Spleen (tissue), 11 donors: ENCODE measurements around the gene PRKCZ. TPM values are rescaled to one million over a fixed set of nuclear protein-coding genes. Genes with fewer than 3 reads are reported as not detected.

Source experiments
- DNase-seq: peaks from one replicate; pipeline ENCODE4 v3.0.0-alpha.2; 2020
- H3K27ac ChIP-seq, 8 donors: fragments of 200-600 bp; sonication (generic) in 7 of 8; 1 replicate in 4 of 8; 2 replicates in 4 of 8; pipeline versions ENCODE4 v1.5.0 to v1.8.0; 2016 to 2021; ENCODE audit warnings: inconsistent platforms in 4 of 8, mild to moderate bottlenecking in 4 of 8, moderate library complexity in 1 of 8
- H3K27me3 ChIP-seq, 7 donors: fragments of 200-600 bp; sonication (generic) in 6 of 7; replicated peaks in 1 of 7; 1 replicate in 4 of 7; 2 replicates in 3 of 7; pipeline versions ENCODE4 v1.5.0 to v1.8.0; 2016 to 2021; ENCODE audit warnings: inconsistent platforms in 3 of 7, mild to moderate bottlenecking in 1 of 7
- H3K36me3 ChIP-seq, 6 donors: fragments of 200-600 bp; sonication (generic) in 5 of 6; 1 replicate in 4 of 6; 2 replicates in 2 of 6; pipeline versions ENCODE4 v1.5.0 to v1.8.0; 2016 to 2021; ENCODE audit warnings: inconsistent platforms in 2 of 6
- H3K4me1 ChIP-seq, 6 donors: fragments of 200-600 bp; sonication (generic) in 5 of 6; 1 replicate in 3 of 6; 2 replicates in 3 of 6; pipeline versions ENCODE4 v1.5.0 to v1.8.0; 2016 to 2021; ENCODE audit warnings: inconsistent platforms in 3 of 6
- H3K4me3 ChIP-seq, 8 donors: fragments of 200-600 bp; sonication (generic) in 7 of 8; 1 replicate in 4 of 8; 2 replicates in 4 of 8; pipeline versions ENCODE4 v1.5.0 to v1.8.0; 2016 to 2021; ENCODE audit warnings: inconsistent platforms in 4 of 8, mild to moderate bottlenecking in 4 of 8, moderate library complexity in 2 of 8
- H3K9me3 ChIP-seq, 8 donors: fragments of 200-600 bp; sonication (generic) in 7 of 8; 1 replicate in 4 of 8; 2 replicates in 4 of 8; pipeline versions ENCODE4 v1.5.0 to v1.8.0; 2016 to 2021; ENCODE audit warnings: inconsistent platforms in 4 of 8
- CTCF ChIP-seq, 11 experiments: fragments of 200-600 bp in 7 of 11; fragments of 450-650 bp in 4 of 11; sonication (generic) in 4 of 11; IDR thresholded peaks in 8 of 11; conservative IDR thresholded peaks in 3 of 11; 1 replicate in 7 of 11; 2 replicates in 4 of 11; pipeline versions ENCODE4 v1.4.0 to v1.8.0; 2016 to 2021; ENCODE audit warnings: antibody characterized with exemption in 11 of 11, inconsistent platforms in 4 of 11, mild to moderate bottlenecking in 1 of 11
- POLR2A ChIP-seq, 3 donors: fragments of 450-650 bp; IDR thresholded peaks; one replicate each; pipeline ENCODE4 v1.5.1; 2017; ENCODE audit warnings: antibody characterized with exemption in 3 of 3, mild to moderate bottlenecking in 1 of 3
- POLR2AphosphoS5 ChIP-seq, 3 donors: sonication (generic); formaldehyde crosslinking; IDR thresholded peaks; one replicate each; pipeline ENCODE4 v1.5.1; 2017; ENCODE audit warnings: antibody characterized with exemption in 3 of 3
- WGBS, 5 donors: extraction: QIAGEN DNeasy Blood & Tissue Kit in 3 of 5; methylation state at CpG; one replicate each; pipeline versions ENCODE4 v1.1.5 to v1.1.7; 2013 to 2018; 5-methylcytosine and 5-hydroxymethylcytosine counted together
- intact Hi-C: fragments of 100-400 bp; cut with DNase I; formaldehyde crosslinking; loops from one replicate; pipeline ENCODE4 v1.15.0; 2023; ENCODE audit warnings: low total_unique reads
- polyA plus RNA-seq, 3 donors: library from polyadenylated mRNA; stranded (reverse); fragments of 200-250 nt; gene quantifications; one replicate each; pipeline ENCODE4 v1.2.1, GENCODE V29; 2013
- total RNA-seq, 7 donors: library from RNA; depleted of rRNA in 3 of 7; stranded (reverse); fragments of >200 nt in 3 of 7; fragmentation: NEBNext Ultra II Directional in 4 of 7; extraction: Animal tissue kit (Norgen Biotek cat#: 25700) in 4 of 7; gene quantifications; one replicate each; pipeline versions ENCODE4 v1.1.0 to v1.2.1, GENCODE V29; 2016 to 2021
- donor health status: healthy with polysubstance abuse.
- donor health status: DM: no; HTN: no; CAD: no; lungs with moderate emphysema.
- donor health status: DM: no; HTN: no; CAD: no.
- donor health status: Bipolar disorder and iron deficiency.
- donor health status: healthy.
- donor health status: DM: no; HTN: no; CAD: no.
- donor health status: DM: yes; HTN: yes; CAD: no.

The PRKCZ gene
- total and polyA plus RNA-seq, 10 donors = 17.6 to 61.8 (median 34.0) TPM

DNA sequence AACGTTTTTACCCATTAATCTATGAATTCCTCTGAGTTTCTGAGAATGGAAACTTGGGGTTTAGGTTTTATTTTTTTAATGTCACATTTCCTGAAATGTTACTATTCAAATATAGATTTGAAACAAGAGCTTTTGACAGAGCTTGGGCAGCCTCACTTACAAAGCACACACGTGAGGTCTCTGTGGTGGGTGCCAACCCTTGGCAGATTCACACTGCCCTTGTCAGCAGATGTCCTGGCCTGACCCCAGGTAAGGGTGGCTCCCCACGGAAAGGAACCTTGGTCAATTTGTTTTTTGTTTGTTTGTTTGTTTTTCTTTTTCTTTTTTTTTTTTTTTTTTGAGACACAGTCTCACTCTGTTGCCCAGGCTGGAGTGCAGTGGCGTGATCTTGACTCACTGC lies 90.8 kb downstream of the PRKCZ start:
- peaks cover 0 to 43% (median 12%) of the 10 kb centered on the region in 6 donors for H3K4me1 ChIP-seq
- no peak overlapping the region for H3K27ac ChIP-seq
- 78 to 84% (median 81%) methylated on average over 4 of the region's 4 CpGs for WGBS, 5 donors
- no peaks in the 10 kb centered on the region for H3K27me3 ChIP-seq
- no peak for TF ChIP-seq POLR2AphosphoS5 (IDR thresholded peaks at IDR 0.05)
- no peak for TF ChIP-seq POLR2A (IDR thresholded peaks at IDR 0.05)
- no peak for TF ChIP-seq CTCF (IDR thresholded peaks at IDR 0.05 in 8 of 11, conservative IDR thresholded peaks at IDR 0.05 in 3 of 11)
- H3K9me3 ChIP-seq = no peaks in the 10 kb centered on the region
- no peak overlapping the region for H3K4me3 ChIP-seq
- peaks cover 0 to 52% (median 10%) of the 10 kb centered on the region in 6 donors for H3K36me3 ChIP-seq
- intact Hi-C loops = no loop called here
- no peak for DNase-seq

DNA sequence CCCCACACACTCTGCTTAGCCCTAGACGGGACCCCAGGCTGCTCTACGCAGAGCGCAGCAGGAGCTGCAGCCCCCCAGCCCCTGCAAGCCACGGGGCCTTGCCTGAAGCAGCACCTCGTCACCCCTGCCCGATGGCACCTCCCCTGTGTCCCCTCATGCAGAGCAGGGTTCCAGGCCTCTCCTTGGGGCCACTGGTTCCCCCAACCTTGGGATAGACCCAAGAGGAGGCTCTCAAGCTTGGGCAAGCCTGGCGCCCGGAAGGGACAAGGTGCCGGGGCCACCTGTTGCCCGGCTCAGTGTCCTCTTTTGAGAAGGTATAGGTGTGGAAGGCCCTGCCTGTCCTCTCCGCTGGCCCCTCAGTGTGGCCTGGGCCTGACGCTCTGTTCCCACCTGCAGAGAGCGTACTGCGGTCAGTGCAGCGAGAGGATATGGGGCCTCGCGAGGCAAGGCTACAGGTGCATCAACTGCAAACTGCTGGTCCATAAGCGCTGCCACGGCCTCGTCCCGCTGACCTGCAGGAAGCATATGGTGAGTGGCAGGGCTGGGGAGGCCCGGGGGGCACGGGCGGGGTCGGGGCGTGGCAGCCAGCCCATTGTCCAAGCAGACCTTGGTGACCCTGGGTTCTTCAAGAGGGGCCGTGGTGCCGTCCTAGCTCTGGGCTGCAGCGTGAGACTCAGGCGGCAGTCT lies 93.7 kb downstream of the PRKCZ start:
- WGBS, 5 donors = 81 to 93% (median 89%) methylated on average over 21 to 30 of the region's 30 CpGs
- Histone ChIP-seq H3K4me1 (peaks cover 0 to 64% (median 18%) of the 10 kb centered on the region in 6 donors), H3K27ac (peak overlapping the region in 2 of 8 donors; percentile 82 to 90), H3K4me3 (no peak overlapping the region), H3K9me3 (no peaks in the 10 kb centered on the region), H3K27me3 (no peaks in the 10 kb centered on the region), H3K36me3 (peaks cover 0 to 44% (median 20%) of the 10 kb centered on the region in 6 donors)
- intact Hi-C loops = no loop called here
- TF ChIP-seq POLR2AphosphoS5 (IDR thresholded peaks at IDR 0.05) (no peak), POLR2A (IDR thresholded peaks at IDR 0.05) (no peak), CTCF (IDR thresholded peaks at IDR 0.05 in 8 of 11, conservative IDR thresholded peaks at IDR 0.05 in 3 of 11) (no peak)
- no peak for DNase-seq

DNA sequence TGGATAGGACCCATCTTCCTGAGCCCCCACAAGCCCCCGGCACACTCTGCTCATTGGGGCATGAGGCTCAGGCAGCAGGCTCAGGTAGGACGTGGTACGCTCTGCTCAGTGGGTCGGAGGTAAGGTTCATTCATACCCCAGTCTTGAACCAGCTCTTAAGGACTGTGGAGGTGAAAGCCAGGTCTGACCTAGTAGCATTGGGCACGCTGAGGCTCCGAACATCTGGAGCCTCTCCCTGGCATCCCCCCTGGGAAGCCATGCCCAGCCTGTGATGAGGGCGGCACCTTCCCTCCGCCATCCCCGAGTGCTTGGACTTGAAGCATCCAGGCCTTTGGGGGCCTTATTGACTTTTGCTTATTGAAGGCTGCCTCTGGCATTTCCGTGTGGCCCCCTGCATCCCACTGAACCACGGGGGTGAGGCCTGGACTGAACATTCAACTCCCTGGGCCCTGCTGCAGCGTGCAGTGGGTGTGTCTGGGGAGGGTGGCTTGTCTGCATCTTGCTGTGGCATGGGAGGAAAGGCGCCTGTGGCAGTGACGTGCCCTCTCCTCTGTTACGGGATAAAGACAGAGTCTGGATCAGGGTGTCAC lies 94.4 kb downstream of the PRKCZ start:
- TF ChIP-seq POLR2AphosphoS5 (IDR thresholded peaks at IDR 0.05) (no peak), CTCF (IDR thresholded peaks at IDR 0.05 in 8 of 11, conservative IDR thresholded peaks at IDR 0.05 in 3 of 11) (no peak), POLR2A (IDR thresholded peaks at IDR 0.05) (no peak)
- H3K4me1 ChIP-seq = peaks cover 0 to 69% (median 23%) of the 10 kb centered on the region in 6 donors
- no peak for DNase-seq
- H3K27me3 ChIP-seq = no peaks in the 10 kb centered on the region
- H3K36me3 ChIP-seq = peaks cover 0 to 49% (median 20%) of the 10 kb centered on the region in 6 donors
- H3K27ac ChIP-seq = peak overlapping the region in 3 of 8 donors; percentile 29 to 93 (median 90)
- no peaks in the 10 kb centered on the region for H3K9me3 ChIP-seq
- no peak overlapping the region for H3K4me3 ChIP-seq
- intact Hi-C loops = no loop called here
- WGBS, 5 donors = 92 to 97% (median 93%) methylated on average over 9 to 15 of the region's 15 CpGs
